IPS-NIHi7 (cell line): ENCODE data around the gene XPR1.

Experiments used
- DNase-seq: peaks from one replicate; pipeline ENCODE4 v3.0.0; 2012; ENCODE audit warnings: mixed read lengths; ENCODE audit errors: extremely low spot score

XPR1 gene

GRCh38 chr1:180892272-180892671 lies 260.4 kb downstream of the XPR1 start:
- DNase-seq: no peak

DNA sequence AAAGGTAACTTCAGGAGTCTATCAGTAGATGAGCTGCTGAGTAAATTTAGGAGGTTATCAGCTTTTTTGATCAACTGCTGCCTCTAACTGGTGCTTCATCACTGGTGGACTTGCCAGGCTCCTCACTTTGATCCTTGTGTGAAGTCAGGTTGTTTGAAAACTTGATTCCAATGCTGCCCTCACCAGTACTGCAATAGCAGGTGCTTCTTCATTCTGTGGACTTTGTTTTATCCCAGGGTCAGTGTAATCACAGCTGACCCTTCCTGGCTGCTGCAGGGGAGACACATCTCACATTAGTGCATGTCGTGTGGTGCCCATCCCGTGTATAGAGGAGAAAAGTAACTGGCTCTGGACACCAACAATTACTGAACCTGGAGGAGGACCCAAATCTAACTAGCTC lies 260.9 kb downstream of the XPR1 start:
- DNase-seq: no peak

GRCh38 chr1:180893614-180894013 lies 261.8 kb downstream of the XPR1 start:
- DNase-seq: no peak

- no peak for DNase-seq
Observed at GRCh38 chr1:180896161-180896560, 264.3 kb downstream of the XPR1 start.

DNA sequence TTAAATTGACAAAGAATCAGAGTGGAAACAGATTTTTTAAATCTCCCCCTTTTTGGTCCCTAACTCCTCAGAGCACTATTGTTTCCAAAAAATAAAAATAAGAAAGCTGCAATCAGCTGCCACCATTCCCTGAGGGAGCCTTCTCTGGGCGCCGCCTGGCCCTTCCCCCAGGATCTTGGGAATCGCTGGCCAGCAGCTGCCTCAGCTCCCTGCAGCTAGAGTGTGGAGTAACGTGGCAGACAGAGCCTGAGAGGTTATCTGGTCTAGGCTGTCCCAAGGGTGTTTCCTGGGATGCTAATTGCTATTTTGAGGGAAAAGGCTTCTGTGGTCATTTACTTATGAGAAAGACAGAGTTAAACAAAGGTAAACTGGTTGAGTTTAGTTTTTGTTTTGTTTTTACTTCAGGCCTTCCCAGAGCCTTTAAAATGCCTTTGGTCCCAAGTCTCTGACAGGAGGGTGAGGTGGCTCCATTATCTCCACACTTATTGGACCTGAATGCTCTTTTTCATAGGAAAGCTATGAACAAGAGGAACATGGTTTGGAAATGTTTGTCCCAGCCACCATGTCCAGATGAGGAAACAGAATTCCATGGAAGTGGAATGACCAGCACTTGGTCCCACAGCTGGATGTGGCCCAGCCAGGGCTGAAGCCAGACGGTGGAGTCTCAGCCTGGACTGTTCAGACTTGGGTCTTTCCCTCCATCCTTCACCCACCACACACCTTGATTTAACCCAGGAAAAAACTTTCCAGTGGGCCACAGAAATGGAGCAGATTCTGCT lies 266.8 kb downstream of the XPR1 start:
- DNase-seq: peak; percentile 75

- no peak for DNase-seq
Observed at GRCh38 chr1:180899262-180899661, 267.4 kb downstream of the XPR1 start.

- DNase-seq: no peak
Observed at GRCh38 chr1:180901076-180901990, 269.5 kb downstream of the XPR1 start.

DNA sequence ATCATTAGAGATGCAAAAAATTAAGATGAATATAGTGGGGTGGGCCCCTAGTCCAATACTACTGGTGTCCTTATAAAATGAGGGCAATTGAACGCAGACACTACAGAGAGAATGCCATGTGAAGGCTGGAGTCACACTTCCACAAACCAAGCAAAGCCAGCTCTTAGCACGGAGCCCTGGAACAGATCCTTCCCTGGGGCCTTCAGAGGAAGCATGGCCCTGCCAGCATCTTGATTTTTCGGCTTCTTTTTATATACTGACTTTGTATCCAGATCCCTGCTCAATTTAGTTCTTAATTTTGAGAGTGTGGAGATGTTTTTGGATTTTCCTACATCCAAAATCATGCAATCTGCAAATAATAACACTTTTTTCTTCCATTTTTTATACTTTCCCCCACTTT lies 270.7 kb downstream of the XPR1 start:
- no peak for DNase-seq

DNA sequence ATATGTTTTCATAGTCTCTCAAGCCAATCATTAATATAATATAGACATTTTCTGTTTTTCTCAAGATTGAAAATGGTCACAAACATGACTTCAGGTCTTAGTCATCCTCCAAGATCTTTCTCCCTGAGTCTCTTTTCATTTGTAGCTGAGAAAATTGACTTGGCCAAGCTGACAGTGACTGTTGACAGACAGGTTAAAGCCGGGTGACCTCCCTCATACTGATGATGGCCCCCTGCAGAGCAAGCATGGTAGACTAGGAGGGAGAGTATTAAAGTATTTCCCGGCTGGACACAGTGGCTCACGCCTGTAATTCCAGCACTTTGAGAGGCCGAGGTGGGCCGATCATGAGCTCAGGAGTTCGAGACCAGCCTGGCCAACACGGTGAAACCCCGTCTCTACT lies 274.1 kb downstream of the XPR1 start:
- no peak for DNase-seq

DNA sequence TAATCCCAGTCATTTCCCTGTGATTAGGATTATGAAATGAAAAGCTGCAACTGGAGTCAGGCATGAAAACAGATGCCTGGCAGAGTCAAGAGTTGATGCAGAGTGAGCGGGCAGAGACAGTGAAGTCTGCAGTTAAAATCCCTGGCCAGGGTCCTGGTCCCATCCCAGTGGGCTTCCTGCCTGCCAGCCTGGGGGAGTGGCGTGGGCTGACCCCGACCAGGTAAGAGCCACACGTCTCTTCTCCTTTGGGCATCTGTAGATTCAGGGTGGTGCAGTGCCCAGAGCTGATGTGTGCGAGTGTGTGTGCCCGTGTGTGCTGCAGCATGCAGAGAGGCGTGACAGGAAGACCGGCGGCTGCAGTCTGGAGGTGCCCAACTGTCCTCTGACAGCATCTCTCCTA lies 274.7 kb downstream of the XPR1 start:
- DNase-seq: no peak

DNA sequence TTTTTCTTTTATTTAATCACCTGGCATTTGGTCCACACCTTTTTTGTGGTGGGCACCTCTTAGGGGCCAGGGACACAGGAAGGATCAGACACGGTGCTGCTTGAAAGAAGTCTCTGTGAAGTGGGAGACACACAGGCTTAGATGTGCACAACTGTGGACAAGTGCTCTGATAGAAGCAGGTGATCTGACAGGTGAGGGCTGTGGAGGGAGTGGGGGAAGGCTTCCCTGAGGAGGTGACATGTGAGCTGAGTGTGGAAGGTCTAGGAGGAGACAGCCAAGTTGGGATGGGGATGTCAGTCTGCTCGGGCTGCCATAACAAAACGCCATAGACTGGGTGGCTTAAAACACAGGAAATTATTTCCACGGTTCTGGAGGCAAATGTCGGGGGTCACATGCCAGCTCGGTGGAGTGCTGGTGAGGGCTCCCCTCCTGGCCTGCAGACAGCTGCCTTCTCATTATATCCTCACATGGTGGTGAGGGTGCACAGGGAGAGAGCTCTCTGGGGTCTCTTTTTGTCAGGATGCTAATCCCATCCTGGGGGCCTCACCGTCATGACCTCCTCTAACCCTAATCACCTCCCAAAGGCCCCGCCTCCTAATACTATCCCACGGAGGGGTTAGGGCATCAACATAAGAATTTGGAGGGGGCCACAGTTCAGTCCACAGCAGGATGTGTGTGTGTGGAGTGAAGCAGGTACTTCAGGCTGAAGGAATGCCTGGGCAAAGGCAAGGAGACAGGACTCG lies 275.7 kb downstream of the XPR1 start:
- DNase-seq: no peak

DNA sequence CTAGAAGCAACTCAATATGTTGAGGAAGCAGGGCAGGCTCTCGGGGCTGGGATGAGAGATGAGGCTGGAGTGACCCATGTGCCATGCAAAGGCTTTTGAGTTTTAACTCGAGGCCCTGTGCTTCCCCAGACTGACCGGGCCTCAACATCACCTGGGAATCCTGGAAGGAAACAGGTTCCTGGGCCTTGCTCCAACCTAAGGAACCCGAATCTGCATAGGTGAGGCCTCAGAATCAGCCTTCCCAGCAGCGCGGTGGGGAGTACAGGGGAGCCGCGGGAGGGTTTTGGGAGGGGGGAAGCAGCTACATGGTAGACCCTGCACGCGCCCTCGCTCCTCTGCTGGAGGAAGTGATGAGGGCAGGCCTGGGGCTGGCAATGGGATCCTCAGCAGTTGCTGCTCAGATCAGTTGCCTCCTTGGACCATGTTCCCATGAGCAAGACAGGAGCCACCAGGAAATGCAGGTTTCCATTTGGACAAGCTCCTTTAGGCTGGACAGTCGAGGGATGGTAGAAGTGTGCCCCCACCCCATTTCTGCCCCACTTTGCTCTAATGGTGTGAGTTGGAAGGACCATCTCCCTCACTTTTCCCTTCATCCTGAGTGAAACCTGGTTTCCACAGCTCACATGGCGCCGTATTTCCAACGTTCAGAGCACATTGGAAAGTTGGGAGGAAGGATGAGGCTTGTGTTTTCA lies 276.4 kb downstream of the XPR1 start:
- DNase-seq: no peak

GRCh38 chr1:180909005-180909414 lies 277.2 kb downstream of the XPR1 start:
- DNase-seq: no peak

GRCh38 chr1:180909462-180909976 lies 277.7 kb downstream of the XPR1 start:
- no peak for DNase-seq

DNA sequence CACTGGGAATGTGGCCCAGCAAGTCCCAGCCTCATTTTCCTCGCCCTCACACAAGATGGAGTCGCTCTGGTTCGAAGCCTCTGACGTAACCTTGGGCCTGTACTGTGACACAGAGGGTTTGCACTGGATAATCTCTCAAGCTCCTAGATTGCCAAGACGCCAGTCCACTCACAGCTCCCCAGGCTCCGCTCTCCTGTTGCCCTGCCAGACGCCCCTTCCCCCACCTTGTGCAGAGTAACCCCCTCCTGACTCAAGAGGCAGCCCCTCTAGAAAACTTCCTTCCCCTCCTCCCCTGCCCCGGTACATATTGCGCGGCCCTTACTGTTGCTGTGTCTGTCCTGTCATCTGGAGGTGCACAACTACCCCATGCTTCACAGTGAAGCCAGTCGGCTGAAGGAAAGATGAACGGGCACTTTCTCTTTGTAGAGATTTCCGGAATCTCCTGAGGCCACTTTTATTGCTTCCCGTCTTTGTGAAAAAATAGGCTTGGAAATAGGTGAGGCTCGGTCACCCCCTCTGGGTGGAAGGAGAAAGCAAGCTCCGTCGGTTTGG lies 279.9 kb downstream of the XPR1 start:
- DNase-seq: no peak

DNA sequence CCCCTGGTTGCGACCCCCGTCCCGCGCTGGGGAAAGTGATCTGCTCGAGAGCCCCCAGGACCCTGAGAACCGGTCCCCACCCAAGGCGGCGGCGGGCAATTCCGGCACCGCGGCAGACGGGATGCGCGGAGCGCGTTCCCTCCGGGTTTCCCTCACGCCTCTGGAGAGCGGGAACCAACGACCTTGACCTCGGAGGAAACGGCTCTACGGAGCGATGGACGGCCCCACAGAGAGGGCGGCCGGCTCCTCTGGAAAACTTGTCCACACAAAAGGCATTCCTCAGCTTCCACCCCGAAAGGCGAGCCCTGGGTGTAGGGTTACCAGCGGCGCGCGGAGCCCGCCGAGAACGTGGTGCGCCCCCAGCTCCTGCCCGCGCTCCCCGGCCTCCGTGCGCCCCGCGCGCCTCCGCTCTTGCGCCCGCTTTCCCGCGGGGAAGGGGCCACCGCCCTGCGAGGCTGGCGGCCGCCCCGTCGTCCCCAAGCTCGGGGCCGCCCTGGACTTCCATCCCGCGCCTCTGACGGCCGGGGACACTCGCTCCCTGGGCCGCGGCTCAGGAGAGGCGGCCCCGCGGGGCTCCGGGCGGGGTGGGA lies 280.5 kb downstream of the XPR1 start:
- DNase-seq: no peak

GRCh38 chr1:180912801-180913565 lies 281.2 kb downstream of the XPR1 start, which contains the start of gene KIAA1614:
TSS of gene KIAA1614 (plus strand) at chr1:180912897. CDS start at chr1:180913244, 347 bp downstream.
- DNase-seq: peak; percentile 59

DNA sequence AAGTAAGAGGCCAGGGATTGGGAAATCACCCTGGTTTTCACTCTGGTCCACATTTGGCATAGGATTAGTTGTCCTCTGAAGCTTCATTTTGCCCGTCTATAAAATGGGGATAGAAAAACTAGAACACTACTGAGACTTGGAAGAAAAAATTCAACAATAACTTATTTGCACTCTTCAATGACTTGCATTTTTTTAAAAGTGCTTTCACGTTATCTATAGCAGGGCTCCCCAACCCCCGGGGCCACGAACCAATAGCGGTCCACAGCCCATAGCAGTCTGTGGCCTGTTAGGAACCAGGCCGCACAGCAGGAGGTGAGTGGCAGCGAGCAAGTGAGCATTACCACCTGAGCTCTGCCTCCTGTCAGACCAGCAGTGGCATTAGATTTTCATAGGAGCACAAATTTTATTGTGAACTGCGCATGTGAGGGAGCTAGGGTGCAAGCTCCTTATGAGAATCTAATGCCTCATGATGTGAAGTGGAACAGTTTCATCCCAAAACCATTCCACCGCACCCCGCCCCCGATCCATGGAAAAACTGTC lies 283.7 kb downstream of the XPR1 start:
- DNase-seq: no peak

- no peak for DNase-seq
Observed at GRCh38 chr1:180916012-180916770, 284.4 kb downstream of the XPR1 start.
